Esophagus squamous epithelium (tissue), 5 donors: ENCODE data around the gene DCBLD1. TPM values are rescaled to one million over a fixed set of nuclear protein-coding genes. Genes with fewer than 3 reads are reported as not detected.
"Not testable (repeated sequence)": the region's sequence is repeated elsewhere in the genome, so short reads cannot be mapped to it uniquely, and the experiment has no call there.

Experiments used
- DNase-seq: peaks from one replicate; lab custom pipeline; 2025; lab: John Stamatoyannopoulos, UW
- H3K27ac ChIP-seq, 4 donors: fragments of 200-600 bp; sonication (generic); one replicate each; pipeline ENCODE4 v1.5.1; 2016 to 2019; ENCODE audit warnings: mild to moderate bottlenecking in 1 of 4
- H3K27me3 ChIP-seq, 4 donors: fragments of 200-600 bp; sonication (generic); 1 replicate in 3 of 4; 2 replicates in 1 of 4; pipeline versions ENCODE4 v1.5.1 to v1.6.0; 2017 to 2021; ENCODE audit warnings: antibody characterized with exemption in 1 of 4
- H3K36me3 ChIP-seq, 3 donors: fragments of 200-600 bp; sonication (generic); one replicate each; pipeline ENCODE4 v1.5.1; 2016 to 2019
- H3K4me1 ChIP-seq, 3 donors: fragments of 200-600 bp; sonication (generic); one replicate each; pipeline ENCODE4 v1.5.1; 2017 to 2019
- H3K4me3 ChIP-seq, 4 donors: fragments of 200-600 bp; sonication (generic); 1 replicate in 3 of 4; 2 replicates in 1 of 4; pipeline ENCODE4 v1.5.1; 2016 to 2019; ENCODE audit warnings: mild to moderate bottlenecking in 2 of 4, moderate library complexity in 1 of 4
- H3K9me3 ChIP-seq, 3 donors: fragments of 200-600 bp; sonication (generic); one replicate each; pipeline ENCODE4 v1.5.1; 2016 to 2019
- POLR2A ChIP-seq, 4 donors: fragments of 450-650 bp; IDR thresholded peaks; one replicate each; pipeline ENCODE4 v1.6.1; 2017; ENCODE audit warnings: antibody characterized with exemption in 4 of 4, mild to moderate bottlenecking in 4 of 4, moderate library complexity in 3 of 4
- WGBS, 2 donors: methylation state at CpG; one replicate each; pipeline ENCODE4 v1.1.5; 2018; 5-methylcytosine and 5-hydroxymethylcytosine counted together
- intact Hi-C: fragments of 100-400 bp; cut with DNase I; formaldehyde crosslinking; loops from one replicate; pipeline ENCODE4 v1.15.0; 2022
- total RNA-seq, 4 donors: library from RNA; depleted of rRNA; stranded (reverse); fragments of >200 nt; gene quantifications; one replicate each; pipeline ENCODE4 v1.1.0, GENCODE V29; 2016
- TF ChIP-seq, protein P1 (sequence below), 6 experiments: fragments of 450-650 bp in 4 of 6; fragments of 200-600 bp in 2 of 6; sonication (generic) in 2 of 6; IDR thresholded peaks; one replicate each; pipeline ENCODE4 v1.5.1; 2016 to 2019; ENCODE audit warnings: antibody characterized with exemption in 6 of 6, mild to moderate bottlenecking in 4 of 6, moderate library complexity in 4 of 6
- donor health status: DM: yes; HTN: yes; CAD: no.

Gene DCBLD1
- 10 to 100 TPM in 2 of 4 donors, 1 to 10 TPM in 2; 6.7 to 19.1 (median 10.8) TPM for total RNA-seq

DNA sequence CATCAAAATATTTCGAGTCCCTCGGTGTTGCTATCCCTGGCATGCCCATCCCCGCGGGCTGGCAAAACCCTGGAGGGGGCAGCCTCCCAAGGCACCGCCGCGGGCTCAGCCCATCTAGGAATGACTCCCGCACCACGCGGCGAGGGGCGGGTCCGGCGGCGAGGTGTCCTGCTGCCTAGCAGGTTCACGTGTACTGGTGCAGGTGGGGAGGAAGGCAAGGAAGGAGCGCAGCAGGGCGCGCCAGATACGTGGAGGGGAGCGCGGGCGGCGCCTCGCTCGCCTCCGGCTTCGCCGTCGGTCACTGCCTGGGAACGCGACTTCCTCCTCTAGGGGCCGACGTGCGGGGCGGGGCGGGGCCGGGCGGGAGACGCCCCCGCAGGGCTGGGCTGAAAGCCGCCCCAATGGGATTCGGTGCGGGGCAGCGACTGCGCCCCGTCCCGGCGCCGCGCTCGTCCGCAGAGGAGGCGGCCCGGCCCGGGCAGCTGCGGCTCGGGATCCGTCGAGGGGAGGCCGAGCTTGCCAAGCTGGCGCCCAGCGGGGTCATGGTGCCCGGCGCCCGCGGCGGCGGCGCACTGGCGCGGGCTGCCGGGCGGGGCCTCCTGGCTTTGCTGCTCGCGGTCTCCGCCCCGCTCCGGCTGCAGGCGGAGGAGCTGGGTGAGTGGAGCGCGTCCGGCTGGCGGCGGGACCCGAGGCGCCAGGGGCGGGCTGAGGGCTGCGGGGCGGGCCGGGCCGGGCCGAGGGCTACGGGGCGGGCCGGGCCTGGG is at the start of gene DCBLD1:
DCBLD1 (plus strand) TSS at position 435 of the 764 bp plus-strand sequence; CDS start at position 543, 108 bp downstream.
- Histone ChIP-seq H3K36me3 (no peaks in the 10 kb centered on the region), H3K4me3 (peak within 1 kb of the TSS; percentile 59 to 87 (median 80)), H3K9me3 (no peaks in the 10 kb centered on the region), H3K4me1 (peaks cover 10 to 37% (median 13%) of the 10 kb centered on the region in 3 donors), H3K27me3 (no peaks in the 10 kb centered on the region), H3K27ac (peak within 1 kb of the TSS; percentile 83 to 92 (median 88))
- intact Hi-C loops = no loop called here
- WGBS, 2 donors = 0 to 1% methylated on average over 2 to 27 of the region's 96 CpGs
- TF ChIP-seq, protein P1, sequence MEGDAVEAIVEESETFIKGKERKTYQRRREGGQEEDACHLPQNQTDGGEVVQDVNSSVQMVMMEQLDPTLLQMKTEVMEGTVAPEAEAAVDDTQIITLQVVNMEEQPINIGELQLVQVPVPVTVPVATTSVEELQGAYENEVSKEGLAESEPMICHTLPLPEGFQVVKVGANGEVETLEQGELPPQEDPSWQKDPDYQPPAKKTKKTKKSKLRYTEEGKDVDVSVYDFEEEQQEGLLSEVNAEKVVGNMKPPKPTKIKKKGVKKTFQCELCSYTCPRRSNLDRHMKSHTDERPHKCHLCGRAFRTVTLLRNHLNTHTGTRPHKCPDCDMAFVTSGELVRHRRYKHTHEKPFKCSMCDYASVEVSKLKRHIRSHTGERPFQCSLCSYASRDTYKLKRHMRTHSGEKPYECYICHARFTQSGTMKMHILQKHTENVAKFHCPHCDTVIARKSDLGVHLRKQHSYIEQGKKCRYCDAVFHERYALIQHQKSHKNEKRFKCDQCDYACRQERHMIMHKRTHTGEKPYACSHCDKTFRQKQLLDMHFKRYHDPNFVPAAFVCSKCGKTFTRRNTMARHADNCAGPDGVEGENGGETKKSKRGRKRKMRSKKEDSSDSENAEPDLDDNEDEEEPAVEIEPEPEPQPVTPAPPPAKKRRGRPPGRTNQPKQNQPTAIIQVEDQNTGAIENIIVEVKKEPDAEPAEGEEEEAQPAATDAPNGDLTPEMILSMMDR (IDR thresholded peaks at IDR 0.05) = peak in 1 of 6 experiments; percentile 3
- peak in 2 of 4 donors; percentile 31 to 61 for TF ChIP-seq POLR2A (IDR thresholded peaks at IDR 0.05)
- DNase-seq = peak; percentile 14

DNA sequence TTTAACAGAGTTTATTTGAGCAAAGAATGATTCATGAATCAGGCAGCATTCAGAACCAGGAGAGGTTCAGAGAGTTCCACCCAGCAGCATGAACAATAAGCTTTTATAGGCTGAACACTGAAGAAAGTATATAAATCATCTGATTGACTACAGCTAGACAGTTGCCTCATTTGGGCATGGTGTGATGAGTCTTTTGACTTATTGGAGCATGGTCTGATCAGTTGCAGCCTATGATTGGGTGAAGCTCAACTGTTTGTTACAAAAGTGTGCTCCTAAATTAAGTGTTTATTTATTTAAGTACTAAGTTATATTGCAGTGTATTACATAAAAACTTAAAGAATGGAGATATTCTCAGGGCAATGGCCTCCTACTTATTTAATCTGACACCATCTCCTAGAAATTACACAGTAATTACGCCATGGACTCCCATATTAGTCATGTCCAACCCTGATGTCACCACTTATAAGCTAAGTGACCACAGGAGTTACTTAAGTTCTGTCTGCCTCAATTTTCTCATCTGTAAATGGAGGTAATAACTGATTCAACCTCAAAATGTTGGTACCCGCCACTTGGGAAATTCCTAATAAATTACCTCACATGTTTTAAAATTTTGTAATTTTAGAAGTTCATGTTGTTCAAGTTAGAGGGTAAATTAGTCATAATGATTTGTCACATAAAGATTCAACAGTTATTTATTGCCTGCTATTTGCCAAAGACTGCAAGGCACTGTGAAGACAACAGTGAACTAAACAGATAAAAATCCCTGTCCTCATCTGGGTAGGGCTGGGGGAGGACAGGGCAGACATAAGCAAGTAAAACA is 41.6 kb upstream of the DCBLD1 start:
- Histone ChIP-seq H3K36me3 (no peaks in the 10 kb centered on the region), H3K27me3 (peaks cover 0 to 14% (median 0%) of the 10 kb centered on the region in 4 donors), H3K27ac (no peak overlapping the region), H3K4me3 (no peak overlapping the region), H3K4me1 (no peaks in the 10 kb centered on the region), H3K9me3 (no peaks in the 10 kb centered on the region)
- TF ChIP-seq, protein P1 (IDR thresholded peaks at IDR 0.05) = no peak
- 43 to 44% methylated on average over 2 of the region's 2 CpGs for WGBS, 2 donors
- intact Hi-C loops = no loop called here
- no peak for DNase-seq

DNA sequence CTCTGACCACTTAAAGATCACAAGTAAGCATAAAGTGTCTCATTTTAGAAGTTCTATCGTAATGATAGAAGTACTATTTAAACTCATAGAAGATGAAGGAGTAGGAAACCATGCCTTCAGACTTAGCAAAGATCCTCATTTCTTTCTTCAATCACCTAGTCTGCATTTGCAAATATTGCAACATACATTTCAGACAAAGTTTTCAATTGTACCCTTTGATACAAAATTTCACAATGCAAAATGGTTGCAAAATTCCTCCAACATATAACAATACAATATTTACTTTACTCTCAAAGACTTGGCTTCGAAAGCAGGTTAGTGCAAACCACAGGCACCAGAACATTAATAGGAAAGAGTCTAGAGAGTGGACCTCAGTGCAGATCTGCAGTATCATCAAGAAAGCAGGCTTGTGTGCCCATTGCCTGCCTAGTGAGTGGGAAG is 40.6 kb upstream of the DCBLD1 start:
- no peak for DNase-seq
- TF ChIP-seq, protein P1 (IDR thresholded peaks at IDR 0.05) = no peak
- no peak for TF ChIP-seq POLR2A (IDR thresholded peaks at IDR 0.05)
- no peaks in the 10 kb centered on the region for H3K36me3 ChIP-seq
- peaks cover 0 to 17% (median 0%) of the 10 kb centered on the region in 4 donors for H3K27me3 ChIP-seq
- no peaks in the 10 kb centered on the region for H3K4me1 ChIP-seq
- no peak overlapping the region for H3K4me3 ChIP-seq
- no peaks in the 10 kb centered on the region for H3K9me3 ChIP-seq
- no peak overlapping the region for H3K27ac ChIP-seq
- 43% methylated on average over 2 of the region's 2 CpGs for WGBS, 2 donors
- intact Hi-C loops = no loop called here

DNA sequence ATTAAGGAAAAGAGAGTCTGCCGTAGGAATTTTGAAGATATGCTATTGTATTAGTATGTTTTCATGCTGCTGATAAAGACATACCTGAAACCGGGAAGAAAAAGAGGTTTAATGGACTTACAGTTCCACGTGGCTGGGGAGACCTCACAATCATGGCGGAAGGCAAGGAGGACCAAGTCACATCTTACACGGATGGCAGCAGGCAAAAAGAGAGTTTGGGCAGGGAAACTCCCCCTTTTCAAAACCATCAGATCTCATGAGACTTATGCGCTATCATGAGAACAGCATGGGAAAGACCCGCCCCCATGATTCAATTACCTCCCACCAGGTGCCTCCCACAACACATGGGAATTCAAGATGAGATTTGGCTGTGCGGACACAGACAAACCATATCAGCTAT is 40.2 kb upstream of the DCBLD1 start:
- H3K4me1 ChIP-seq, H3K9me3 ChIP-seq, H3K27ac ChIP-seq, H3K4me3 ChIP-seq, DNase-seq, H3K36me3 ChIP-seq, intact Hi-C loops: not testable (repeated sequence)
- 83% methylated on average over 8 of the region's 8 CpGs for WGBS, 2 donors
- H3K27me3 ChIP-seq = peaks cover 0 to 21% (median 0%) of the 10 kb centered on the region in 4 donors

DNA sequence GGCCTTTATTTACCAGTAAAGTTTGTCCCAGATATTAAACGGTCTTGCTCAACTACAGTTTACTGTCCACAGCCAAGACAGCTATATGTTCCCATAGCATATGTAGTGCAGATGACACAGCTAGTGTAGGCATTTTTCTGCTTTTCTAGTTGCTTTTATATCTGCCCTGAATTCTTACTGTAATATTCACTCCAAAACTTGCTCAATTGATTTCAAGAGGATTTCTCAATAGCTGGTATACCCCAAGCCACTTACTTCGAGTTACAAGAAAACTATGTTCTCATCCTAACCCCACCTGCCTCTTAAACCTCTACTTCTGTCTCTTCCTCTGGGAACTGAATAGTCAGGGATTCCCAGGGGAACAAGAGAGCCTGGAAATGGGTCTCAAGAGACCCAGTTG is 37.9 kb upstream of the DCBLD1 start:
- peaks cover 0 to 33% (median 0%) of the 10 kb centered on the region in 4 donors for H3K27me3 ChIP-seq

More for the DNA sequence above, 37.9 kb upstream of the DCBLD1 start:
- TF ChIP-seq POLR2A (IDR thresholded peaks at IDR 0.05) = no peak
- TF ChIP-seq, protein P1 (IDR thresholded peaks at IDR 0.05) = no peak
- Histone ChIP-seq H3K4me3 (no peak overlapping the region), H3K36me3 (no peaks in the 10 kb centered on the region), H3K4me1 (peaks cover 0 to 12% (median 6%) of the 10 kb centered on the region in 3 donors), H3K27ac (no peak overlapping the region), H3K9me3 (no peaks in the 10 kb centered on the region)
- intact Hi-C loops = no loop called here
- whole genome bisulfite sequencing, 2 donors = 47 to 72% methylated on average over 2 of the region's 2 CpGs
- DNase-seq = no peak
